Measurements from ENCODE around the gene ACSL1. TPM values are rescaled to one million over a fixed set of nuclear protein-coding genes. Genes with fewer than 3 reads are reported as not detected.

Gene ACSL1
- total and polyA plus RNA-seq, 2 of the 8 experiments (the other 6 are each of a cell fraction or from before 2014, with no cell fraction given) = 2.3 to 8.7 TPM

GRCh38 chr4:184802697-184803015 lies 23.1 kb downstream of the ACSL1 start:
- POLR2A ChIA-PET (ENCODE audit: partially characterized antibody) = no interaction called here
- Histone ChIP-seq H3K79me1 (ENCODE audit: low read depth, low read length) (no peaks in the 10 kb centered on the region), H2BK12ac (ENCODE audit: low read depth, low read length) (no peak overlapping the region), H3K4me2 (ENCODE audit: insufficient read depth in 1 of 2, low read depth in 2 of 2, low read length in 2 of 2) (no peak overlapping the region), H3K23me2 (ENCODE audit: low read depth, low read length) (no peaks in the 10 kb centered on the region), H3K9me3 (ENCODE audit: insufficient read depth in 2 of 2, low read depth in 1 of 2, low read length in 1 of 2) (no peaks in the 10 kb centered on the region), H3K4ac (replicated peaks; ENCODE audit: insufficient read length, low read depth, low read length) (no peak overlapping the region), H2BK5ac (ENCODE audit: low read depth, low read length) (no peak overlapping the region), H4K20me1 (replicated peaks in 1 of 2; ENCODE audit: control insufficient read depth in 1 of 2, insufficient read depth in 2 of 2, low read length in 2 of 2) (no peaks in the 10 kb centered on the region), H3K4me1 (replicated peaks in 1 of 4; ENCODE audit: control insufficient read depth in 3 of 4, insufficient read depth in 4 of 4, low read length in 3 of 4) (peaks cover 3 to 5% (median 4%) of the 10 kb centered on the region in 4 experiments; a peak in 6 of 7 replicates), H4K5ac (ENCODE audit: insufficient read length, low read depth, low read length) (no peak overlapping the region), H2BK15ac (ENCODE audit: low read length) (no peak overlapping the region; the same call in 1 of the 2 replicates), H3K79me2 (ENCODE audit: control insufficient read depth in 1 of 2, insufficient read depth in 2 of 2, low read length in 2 of 2) (no peaks in the 10 kb centered on the region), H3K27me3 (replicated peaks in 1 of 4; ENCODE audit: control insufficient read depth in 3 of 4, extremely low read depth in 1 of 4, insufficient read depth in 3 of 4, low read length in 3 of 4) (peaks cover 0 to 4% (median 2%) of the 10 kb centered on the region in 4 experiments; a peak in 3 of 7 replicates), H4K8ac (ENCODE audit: extremely low read depth, insufficient read depth, low read length) (no peak overlapping the region; the same call in 1 of the 2 replicates), H4K91ac (replicated peaks; ENCODE audit: insufficient read length, low read length) (no peak overlapping the region), H2AFZ (ENCODE audit: low read length) (no peak overlapping the region), H3K23ac (ENCODE audit: insufficient read length) (no peak overlapping the region), H2BK20ac (ENCODE audit: low read length) (no peak overlapping the region), H3K9ac (replicated peaks in 1 of 4; ENCODE audit: extremely low read depth in 1 of 4, low read depth in 3 of 4, low read length in 3 of 4) (no peak overlapping the region), H3K56ac (replicated peaks; ENCODE audit: insufficient read length, low read depth, low read length) (no peak overlapping the region), H2BK120ac (replicated peaks; ENCODE audit: low read depth, low read length) (no peak overlapping the region), H3K36me3 (ENCODE audit: control insufficient read depth in 2 of 4, insufficient read depth in 4 of 4, low read length in 3 of 4) (no peaks in the 10 kb centered on the region), H3K27ac (ENCODE audit: low read depth, low read length) (no peak overlapping the region), H2AK5ac (ENCODE audit: low read depth, low read length) (no peak overlapping the region), H3K4me3 (ENCODE audit: extremely low read depth in 1 of 4, insufficient read depth in 2 of 4, low read depth in 3 of 4, low read length in 4 of 4) (no peak overlapping the region), H3K18ac (ENCODE audit: extremely low read depth, low read length) (no peak overlapping the region), H3K14ac (ENCODE audit: insufficient read length) (no peak overlapping the region)
- DNase-seq (ENCODE audit: low read depth in 1 of 2, low spot score in 2 of 2) (no peak), FAIRE-seq (no peak)
- 96% methylated on average over 9 of the region's 9 CpGs; no CpG with 5 or more reads in 1 of the 2 experiments for WGBS, 2 experiments (ENCODE audit: extremely low coverage in 1 of 2, insufficient coverage in 1 of 2, insufficient read length in 1 of 2, insufficient replicate concordance in 2 of 2, low coverage in 1 of 2, low lambda C conversion rate in 2 of 2, missing lambda C conversion rate in 1 of 2)
- CTCF ChIA-PET (ENCODE audit: partially characterized antibody) = interaction anchor here (1.0 kb wide), 1 partner anchor 37 kb away, joined by 3 read pairs; no protein-coding TSS in a partner anchor
- TF ChIP-seq NANOG (IDR thresholded peaks at IDR 0.05; ENCODE audit: insufficient read depth, low read depth, low read length, poor library complexity, severe bottlenecking) = no peak
- TF ChIP-seq POLR2A (IDR thresholded peaks at IDR 0.05; ENCODE audit: control extremely low read depth in 1 of 2, low read depth in 2 of 2, low read length in 2 of 2) = no peak
- no peak for TF ChIP-seq SP4 (IDR thresholded peaks at IDR 0.05; ENCODE audit: low read length)

Data from H1 (cell line).